Kidney (tissue), 14 donors: Measurements from ENCODE around the gene COX6A2. TPM values are rescaled to one million over a fixed set of nuclear protein-coding genes. Genes with fewer than 3 reads are reported as not detected.

ENCODE experiments used
- DNase-seq, 5 donors: peaks; one replicate each; pipeline ENCODE4 v3.0.0-alpha.2; 2013 to 2020
- FAIRE-seq: peaks from 2 replicates; lab custom pipeline; 2012; peaks lifted over from hg19 to GRCh38; lab: Jason Lieb, UNC
- H3K27ac ChIP-seq, 2 donors: one replicate each; pipeline ENCODE4 v1.7.0; 2013; ENCODE audit warnings: low read depth in 2 of 2, low read length in 2 of 2, inconsistent platforms in 1 of 2
- H3K27me3 ChIP-seq: one replicate; pipeline ENCODE4 v1.7.1; 2013; ENCODE audit warnings: low read length, inconsistent platforms; ENCODE audit not compliant: control insufficient read depth, insufficient read depth
- H3K36me3 ChIP-seq, 3 donors: one replicate each; pipeline versions ENCODE4 v1.7.0 to v1.7.1; 2013; ENCODE audit warnings: low read length in 3 of 3, control low read depth in 1 of 3, inconsistent platforms in 1 of 3; ENCODE audit not compliant: insufficient read depth in 3 of 3, control insufficient read depth in 2 of 3
- H3K4me1 ChIP-seq, 3 donors: one replicate each; pipeline versions ENCODE4 v1.7.0 to v1.7.1; 2013; ENCODE audit warnings: low read length in 3 of 3, inconsistent platforms in 1 of 3, low read depth in 1 of 3; ENCODE audit not compliant: control insufficient read depth in 2 of 3, insufficient read depth in 2 of 3
- H3K4me3 ChIP-seq, 3 donors: one replicate each; pipeline versions ENCODE4 v1.7.0 to v1.8.1; 2013; ENCODE audit warnings: low read length in 3 of 3, control low read depth in 1 of 3, inconsistent platforms in 1 of 3
- H3K9ac ChIP-seq, 3 donors: one replicate each; pipeline versions ENCODE4 v1.7.0 to v1.7.1; 2013; ENCODE audit warnings: low read length in 3 of 3, control low read depth in 1 of 3, inconsistent platforms in 1 of 3
- H3K9me3 ChIP-seq, 3 donors: one replicate each; pipeline versions ENCODE4 v1.7.0 to v1.7.1; 2013; ENCODE audit warnings: low read length in 3 of 3, control low read depth in 1 of 3, inconsistent platforms in 1 of 3; ENCODE audit not compliant: control insufficient read depth in 2 of 3, insufficient read depth in 1 of 3
- intact Hi-C: fragments of 100-400 bp; cut with DNase I; formaldehyde crosslinking; loops from one replicate; pipeline ENCODE4 v1.11.1; 2022
- polyA plus RNA-seq: library from polyadenylated mRNA; stranded (reverse); fragments of 350-450 nt; fragmentation: Illumina TruSeq; extraction: RNeasy Lipid Tissue Mini Kit (QIAGEN cat#74804); gene quantifications from one replicate; pipeline ENCODE4 v1.2.3, GENCODE V29; 2014; ENCODE audit warnings: low read depth, low replicate concordance; ENCODE audit not compliant: insufficient read depth
- total RNA-seq: library from RNA; stranded (reverse); fragmentation: NEBNext Ultra II Directional; extraction: Animal tissue kit (Norgen Biotek cat#: 25700); gene quantifications from one replicate; pipeline ENCODE4 v1.2.1, GENCODE V29; 2021
- TF ChIP-seq, protein P1 (sequence below): IDR thresholded peaks from 3 replicates; pipeline ENCODE4 v1.5.1; 2012; ENCODE audit warnings: mild to moderate bottlenecking, moderate library complexity, borderline replicate concordance; ENCODE audit not compliant: insufficient read depth; ENCODE audit errors: extremely low read depth
- donor health status: control.
- donor health status: control.
- donor health status: control.
- donor health status: control.
- donor health status: control.
- donor health status: DM: yes; HTN: yes; CAD: no.
- donor health status: Normal renal cell carcinoma (clear cell type).

Gene COX6A2
- total and polyA plus RNA-seq, 2 donors from 2014 or later: 5.5 TPM; not detected in 1

GRCh38 chr16:31427441-31428278 lies 500 bp downstream of the COX6A2 start:
- peaks cover 0 to 2% (median 0%) of the 10 kb centered on the region in 3 donors for H3K4me1 ChIP-seq
- FAIRE-seq: no peak
- TF ChIP-seq, protein P1, sequence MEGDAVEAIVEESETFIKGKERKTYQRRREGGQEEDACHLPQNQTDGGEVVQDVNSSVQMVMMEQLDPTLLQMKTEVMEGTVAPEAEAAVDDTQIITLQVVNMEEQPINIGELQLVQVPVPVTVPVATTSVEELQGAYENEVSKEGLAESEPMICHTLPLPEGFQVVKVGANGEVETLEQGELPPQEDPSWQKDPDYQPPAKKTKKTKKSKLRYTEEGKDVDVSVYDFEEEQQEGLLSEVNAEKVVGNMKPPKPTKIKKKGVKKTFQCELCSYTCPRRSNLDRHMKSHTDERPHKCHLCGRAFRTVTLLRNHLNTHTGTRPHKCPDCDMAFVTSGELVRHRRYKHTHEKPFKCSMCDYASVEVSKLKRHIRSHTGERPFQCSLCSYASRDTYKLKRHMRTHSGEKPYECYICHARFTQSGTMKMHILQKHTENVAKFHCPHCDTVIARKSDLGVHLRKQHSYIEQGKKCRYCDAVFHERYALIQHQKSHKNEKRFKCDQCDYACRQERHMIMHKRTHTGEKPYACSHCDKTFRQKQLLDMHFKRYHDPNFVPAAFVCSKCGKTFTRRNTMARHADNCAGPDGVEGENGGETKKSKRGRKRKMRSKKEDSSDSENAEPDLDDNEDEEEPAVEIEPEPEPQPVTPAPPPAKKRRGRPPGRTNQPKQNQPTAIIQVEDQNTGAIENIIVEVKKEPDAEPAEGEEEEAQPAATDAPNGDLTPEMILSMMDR: no peak
- H3K27ac ChIP-seq: no peak overlapping the region
- intact Hi-C loops: no loop called here
- no peaks in the 10 kb centered on the region for H3K36me3 ChIP-seq
- H3K4me3 ChIP-seq: peak overlapping the region in 2 of 3 donors; percentile 24 to 29
- DNase-seq: peak; percentile 67 to 86 (median 82)
- no peaks in the 10 kb centered on the region for H3K27me3 ChIP-seq
- no peaks in the 10 kb centered on the region for H3K9me3 ChIP-seq
- no peak overlapping the region for H3K9ac ChIP-seq

DNA sequence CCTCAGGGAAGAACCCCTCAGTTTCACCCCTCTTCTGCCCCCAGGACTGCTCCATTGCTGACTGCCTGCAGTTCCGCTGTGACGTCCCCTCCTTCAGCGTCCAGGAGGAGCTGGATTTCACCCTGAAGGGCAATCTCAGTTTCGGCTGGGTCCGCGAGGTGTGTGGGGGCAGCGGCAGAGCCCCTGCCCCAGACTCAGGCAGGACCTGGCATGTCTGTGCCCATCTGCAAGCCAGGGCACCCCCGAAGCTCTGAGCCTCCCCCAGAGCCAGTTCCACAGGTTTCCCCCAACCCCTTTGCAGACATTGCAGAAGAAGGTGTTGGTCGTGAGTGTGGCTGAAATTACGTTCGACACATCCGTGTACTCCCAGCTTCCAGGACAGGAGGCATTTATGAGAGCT lies 4.4 kb downstream of the COX6A2 start:
- Histone ChIP-seq H3K9ac (no peak overlapping the region), H3K9me3 (no peaks in the 10 kb centered on the region)
- DNase-seq: no peak

DNA sequence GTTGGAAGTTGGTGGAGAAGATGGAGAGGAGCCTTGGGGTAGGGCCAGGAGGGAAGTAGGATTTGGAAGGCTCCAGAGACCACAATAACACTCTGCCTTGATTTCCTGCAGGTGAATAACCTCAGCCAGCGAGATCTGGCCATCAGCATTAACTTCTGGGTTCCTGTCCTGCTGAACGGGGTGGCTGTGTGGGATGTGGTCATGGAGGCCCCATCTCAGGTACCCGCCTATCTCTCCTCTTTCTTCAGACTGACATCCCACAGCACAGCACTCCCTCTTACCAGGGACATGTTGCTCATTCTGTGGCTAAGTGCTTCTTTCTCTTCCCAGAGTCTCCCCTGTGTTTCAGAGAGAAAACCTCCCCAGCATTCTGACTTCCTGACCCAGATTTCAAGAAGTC lies 4.9 kb downstream of the COX6A2 start:
- H3K27me3 ChIP-seq: no peaks in the 10 kb centered on the region
- no peak overlapping the region for H3K9ac ChIP-seq
- peaks cover 0 to 2% (median 0%) of the 10 kb centered on the region in 3 donors for H3K4me1 ChIP-seq
- DNase-seq: no peak
- no peak overlapping the region for H3K27ac ChIP-seq
- no peak for FAIRE-seq
- no peak overlapping the region for H3K4me3 ChIP-seq
- no peaks in the 10 kb centered on the region for H3K36me3 ChIP-seq
- TF ChIP-seq, protein P1: no peak
- intact Hi-C loops: no loop called here
- no peaks in the 10 kb centered on the region for H3K9me3 ChIP-seq

More for the DNA sequence above, 4.4 kb downstream of the COX6A2 start:
- peaks cover 0 to 2% (median 0%) of the 10 kb centered on the region in 3 donors for H3K4me1 ChIP-seq
- intact Hi-C loops: no loop called here
- H3K27me3 ChIP-seq: no peaks in the 10 kb centered on the region
- TF ChIP-seq, protein P1: no peak
- H3K36me3 ChIP-seq: no peaks in the 10 kb centered on the region
- no peak overlapping the region for H3K4me3 ChIP-seq
- FAIRE-seq: no peak
- no peak overlapping the region for H3K27ac ChIP-seq
